H9 (cell line): ENCODE results near the gene ASB18. TPM values are rescaled to one million over a fixed set of nuclear protein-coding genes. Genes with fewer than 3 reads are reported as not detected.

Experiments used
- DNase-seq: peaks from one replicate; pipeline ENCODE4 v3.0.0-alpha.2; 2017
- H2AFZ ChIP-seq: one replicate; pipeline ENCODE4 v1.6.1; 2013; ENCODE audit warnings: mild to moderate bottlenecking, low read length, control low read depth, moderate library complexity
- H2AK5ac ChIP-seq: 2 replicates; pipeline ENCODE4 v1.6.1; 2013; ENCODE audit warnings: low read length, control low read depth, mixed read lengths; ENCODE audit not compliant: insufficient read length
- H2BK120ac ChIP-seq: one replicate; pipeline ENCODE4 v1.6.1; 2013; ENCODE audit warnings: low read depth, mild to moderate bottlenecking, low read length, control low read depth, inconsistent platforms; ENCODE audit not compliant: poor library complexity, severe bottlenecking
- H2BK12ac ChIP-seq: 2 replicates; pipeline ENCODE4 v1.6.1; 2013; ENCODE audit warnings: low read length, control low read depth, mixed read lengths, low read depth; ENCODE audit not compliant: insufficient read length
- H2BK15ac ChIP-seq: 2 replicates; pipeline ENCODE4 v1.6.1; 2013; ENCODE audit warnings: low read depth, low read length, control low read depth
- H2BK20ac ChIP-seq: one replicate; pipeline ENCODE4 v1.6.1; 2013; ENCODE audit warnings: low read depth, mild to moderate bottlenecking, low read length, control low read depth, inconsistent platforms; ENCODE audit not compliant: poor library complexity, severe bottlenecking
- H2BK5ac ChIP-seq: 2 replicates; pipeline ENCODE4 v1.6.1; 2013; ENCODE audit warnings: low read length, control low read depth, mixed read lengths; ENCODE audit not compliant: insufficient read length
- H3K14ac ChIP-seq: 2 replicates; pipeline ENCODE4 v1.6.1; 2013; ENCODE audit warnings: low read length, control low read depth; ENCODE audit not compliant: insufficient read depth
- H3K18ac ChIP-seq: 2 replicates; pipeline ENCODE4 v1.6.1; 2013; ENCODE audit warnings: low read depth, mild to moderate bottlenecking, mixed read lengths, low read length, control low read depth; ENCODE audit not compliant: insufficient read length
- H3K23ac ChIP-seq: 2 replicates; pipeline ENCODE4 v1.6.1; 2013; ENCODE audit warnings: low read length, control low read depth, mixed read lengths, low read depth; ENCODE audit not compliant: insufficient read length
- H3K23me2 ChIP-seq: 2 replicates; pipeline ENCODE4 v1.6.1; 2013; ENCODE audit warnings: low read depth, mild to moderate bottlenecking, mixed read lengths, low read length, control low read depth; ENCODE audit not compliant: insufficient read length, poor library complexity, severe bottlenecking
- H3K27ac ChIP-seq: 2 replicates; pipeline ENCODE4 v1.5.1; 2013; ENCODE audit warnings: low read length, control low read depth, mixed read lengths, low read depth; ENCODE audit not compliant: insufficient read length
- H3K27me3 ChIP-seq: 2 replicates; pipeline ENCODE4 v1.6.1; 2013; ENCODE audit warnings: low read length, control low read depth, inconsistent platforms; ENCODE audit not compliant: insufficient read depth
- H3K4ac ChIP-seq: 2 replicates; pipeline ENCODE4 v1.6.1; 2013; ENCODE audit warnings: low read depth, mild to moderate bottlenecking, control low read depth, inconsistent platforms, low read length, moderate library complexity
- H3K4me1 ChIP-seq: 2 replicates; pipeline ENCODE4 v1.6.1; 2013; ENCODE audit warnings: low read length, control low read depth, inconsistent platforms; ENCODE audit not compliant: insufficient read depth
- H3K4me2 ChIP-seq: 2 replicates; pipeline ENCODE4 v1.6.1; 2013; ENCODE audit warnings: low read length, control low read depth, mixed read lengths; ENCODE audit not compliant: insufficient read length, insufficient read depth
- H3K56ac ChIP-seq: 2 replicates; pipeline ENCODE4 v1.6.1; 2013; ENCODE audit warnings: low read depth, mild to moderate bottlenecking, mixed read lengths, low read length, control low read depth; ENCODE audit not compliant: insufficient read length
- H3K79me1 ChIP-seq: 2 replicates; pipeline ENCODE4 v1.6.1; 2013; ENCODE audit warnings: low read depth, mild to moderate bottlenecking, moderate library complexity, low read length, control low read depth, inconsistent platforms; ENCODE audit not compliant: insufficient read depth, poor library complexity, severe bottlenecking
- H3K79me2 ChIP-seq: 2 replicates; pipeline ENCODE4 v1.6.1; 2013; ENCODE audit warnings: low read length, control low read depth, inconsistent platforms; ENCODE audit not compliant: insufficient read depth
- H3K9ac ChIP-seq: 2 replicates; pipeline ENCODE4 v1.6.1; 2013; ENCODE audit warnings: low read length, control low read depth, mixed read lengths; ENCODE audit not compliant: insufficient read length; ENCODE audit errors: extremely low read depth
- H3K9me3 ChIP-seq: one replicate; pipeline ENCODE4 v1.6.1; 2013; ENCODE audit warnings: low read depth, low read length, inconsistent platforms; ENCODE audit not compliant: control insufficient read depth
- H3T11ph ChIP-seq: one replicate; pipeline ENCODE4 v1.6.1; 2013; ENCODE audit warnings: mild to moderate bottlenecking, low read length, control low read depth, inconsistent platforms
- H4K20me1 ChIP-seq: one replicate; pipeline ENCODE4 v1.6.1; 2013; ENCODE audit not compliant: control insufficient read depth, insufficient read length, insufficient read depth
- H4K5ac ChIP-seq: 2 replicates; pipeline ENCODE4 v1.6.1; 2013; ENCODE audit warnings: low read depth, mild to moderate bottlenecking, mixed read lengths, low read length, control low read depth; ENCODE audit not compliant: insufficient read length
- H4K8ac ChIP-seq: replicated peaks from 2 replicates; pipeline ENCODE4 v1.6.1; 2013; ENCODE audit warnings: low read length, control low read depth, mixed read lengths, low read depth; ENCODE audit not compliant: insufficient read length
- H4K91ac ChIP-seq: 2 replicates; pipeline ENCODE4 v1.6.1; 2013; ENCODE audit warnings: low read depth, mild to moderate bottlenecking, moderate library complexity, mixed read lengths, low read length, control low read depth; ENCODE audit not compliant: insufficient read length
- H3K27ac Mint-ChIP-seq, 3 experiments: 2 replicates in 2 of 3; 3 replicates in 1 of 3; pipeline ENCODE4 v1.8.0; 2020 to 2021; ENCODE audit warnings: mixed read lengths in 3 of 3, mild to moderate bottlenecking in 1 of 3, moderate library complexity in 1 of 3
- H3K27me3 Mint-ChIP-seq: 2 replicates; pipeline ENCODE4 v1.8.0; 2021; ENCODE audit warnings: low read depth, mild to moderate bottlenecking, moderate library complexity, mixed read lengths
- H3K36me3 Mint-ChIP-seq, 3 experiments: 2 replicates in 2 of 3; 3 replicates in 1 of 3; pipeline ENCODE4 v1.8.0; 2020 to 2021; ENCODE audit warnings: low read depth in 3 of 3, mixed read lengths in 3 of 3; ENCODE audit not compliant: insufficient read depth in 1 of 3
- H3K4me1 Mint-ChIP-seq, 2 experiments: 2 replicates each; pipeline ENCODE4 v1.8.0; 2020; ENCODE audit warnings: mixed read lengths in 2 of 2
- H3K4me3 Mint-ChIP-seq, 2 experiments: 2 replicates in 1 of 2; 3 replicates in 1 of 2; pipeline ENCODE4 v1.8.0; 2020 to 2021; ENCODE audit warnings: mild to moderate bottlenecking in 2 of 2, mixed read lengths in 2 of 2, moderate library complexity in 1 of 2
- H3K9me3 Mint-ChIP-seq, 2 experiments: 2 replicates in 1 of 2; 3 replicates in 1 of 2; pipeline ENCODE4 v1.8.0; 2020; ENCODE audit warnings: mild to moderate bottlenecking in 2 of 2, mixed read lengths in 2 of 2, moderate library complexity in 1 of 2
- WGBS: extraction: QIAGEN DNeasy Blood & Tissue Kit; methylation state at CpG from one replicate; pipeline ENCODE4 v1.1.7; 2013; ENCODE audit warnings: missing lambda C conversion rate, low lambda C conversion rate, mixed read lengths; ENCODE audit not compliant: insufficient read length; ENCODE audit errors: extremely low coverage; 5-methylcytosine and 5-hydroxymethylcytosine counted together
- total RNA-seq: library from RNA; stranded (reverse); gene quantifications from 2 replicates; pipeline ENCODE4 v1.2.1, GENCODE V29; 2021
- TF ChIP-seq, protein P1 (sequence below): fragments of 200-600 bp; sonication (generic); conservative IDR thresholded peaks from 3 replicates; pipeline ENCODE4 v1.8.0; 2021; ENCODE audit warnings: antibody characterized with exemption, mild to moderate bottlenecking

Gene ASB18
- total RNA-seq, 1 experiment from 2014 or later, result not detected

DNA sequence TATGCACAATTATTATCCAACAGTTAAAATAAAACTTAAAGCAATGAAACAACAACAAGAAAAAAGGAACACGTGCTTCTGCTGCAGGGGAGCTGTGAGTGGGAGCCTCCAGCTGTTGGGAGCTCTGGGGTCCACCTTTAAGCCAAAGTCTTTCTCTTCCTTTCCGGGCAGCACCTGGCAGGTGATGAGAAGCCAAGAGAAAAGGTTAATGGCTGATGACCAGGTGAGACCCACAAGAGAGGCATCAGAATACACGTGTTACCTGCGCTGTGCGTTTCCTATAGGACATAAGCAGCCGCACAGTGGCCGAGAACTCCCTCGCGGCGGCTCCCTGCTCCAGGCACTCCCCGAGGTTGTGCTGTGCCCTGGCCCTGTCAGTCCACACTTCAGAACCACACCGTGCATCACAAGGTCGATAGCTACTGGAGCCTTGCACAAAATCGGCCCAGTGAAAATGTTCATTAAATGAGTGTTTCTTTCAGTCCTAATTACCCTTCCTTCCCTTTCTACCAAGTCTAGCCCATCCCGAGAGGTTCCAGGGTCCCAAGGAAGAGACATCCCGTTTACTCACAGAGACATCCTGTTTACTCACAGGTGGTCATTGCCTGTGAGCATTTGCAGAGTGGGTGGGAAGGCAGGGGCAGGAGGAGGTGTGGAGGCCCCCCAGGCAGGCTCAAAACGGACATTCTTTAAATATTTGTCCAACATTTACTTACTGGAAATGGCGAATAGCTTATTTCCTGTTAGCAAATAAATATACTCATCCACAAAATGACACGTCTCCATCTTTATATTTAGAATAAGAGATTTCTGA, 44.9 kb upstream of the ASB18 start:
- Histone ChIP-seq H3K14ac (no peak overlapping the region), H4K5ac (no peak overlapping the region), H2BK12ac (no peak overlapping the region), H2BK5ac (no peak overlapping the region), H3K79me2 (no peaks in the 10 kb centered on the region), H2BK20ac (no peak overlapping the region), H3K18ac (no peak overlapping the region), H2AK5ac (no peak overlapping the region), H3T11ph (no peak overlapping the region), H2BK120ac (no peak overlapping the region), H3K56ac (no peak overlapping the region), H3K9ac (no peak overlapping the region), H2AFZ (no peak overlapping the region), H2BK15ac (no peak overlapping the region), H3K23me2 (no peaks in the 10 kb centered on the region), H3K79me1 (no peaks in the 10 kb centered on the region), H3K4me2 (no peak overlapping the region), H3K4ac (no peak overlapping the region), H3K27ac (no peak overlapping the region), H3K27me3 (no peaks in the 10 kb centered on the region), H4K20me1 (no peaks in the 10 kb centered on the region), H4K91ac (no peak overlapping the region), H3K9me3 (no peaks in the 10 kb centered on the region), H4K8ac (no peak overlapping the region), H3K23ac (no peak overlapping the region), H3K4me1 (peaks cover 10% of the 10 kb centered on the region; the same call in 1 of the 2 replicates)
- Mint-ChIP-seq H3K27me3 (peaks cover 9% of the 10 kb centered on the region), H3K4me3 (no peak overlapping the region), H3K9me3 (no peaks in the 10 kb centered on the region; a peak in 1 of 5 replicates), H3K27ac (no peak overlapping the region; a peak in 1 of 7 replicates), H3K36me3 (no peaks in the 10 kb centered on the region), H3K4me1 (peaks cover 17 to 19% of the 10 kb centered on the region in 2 experiments)
- TF ChIP-seq, protein P1, sequence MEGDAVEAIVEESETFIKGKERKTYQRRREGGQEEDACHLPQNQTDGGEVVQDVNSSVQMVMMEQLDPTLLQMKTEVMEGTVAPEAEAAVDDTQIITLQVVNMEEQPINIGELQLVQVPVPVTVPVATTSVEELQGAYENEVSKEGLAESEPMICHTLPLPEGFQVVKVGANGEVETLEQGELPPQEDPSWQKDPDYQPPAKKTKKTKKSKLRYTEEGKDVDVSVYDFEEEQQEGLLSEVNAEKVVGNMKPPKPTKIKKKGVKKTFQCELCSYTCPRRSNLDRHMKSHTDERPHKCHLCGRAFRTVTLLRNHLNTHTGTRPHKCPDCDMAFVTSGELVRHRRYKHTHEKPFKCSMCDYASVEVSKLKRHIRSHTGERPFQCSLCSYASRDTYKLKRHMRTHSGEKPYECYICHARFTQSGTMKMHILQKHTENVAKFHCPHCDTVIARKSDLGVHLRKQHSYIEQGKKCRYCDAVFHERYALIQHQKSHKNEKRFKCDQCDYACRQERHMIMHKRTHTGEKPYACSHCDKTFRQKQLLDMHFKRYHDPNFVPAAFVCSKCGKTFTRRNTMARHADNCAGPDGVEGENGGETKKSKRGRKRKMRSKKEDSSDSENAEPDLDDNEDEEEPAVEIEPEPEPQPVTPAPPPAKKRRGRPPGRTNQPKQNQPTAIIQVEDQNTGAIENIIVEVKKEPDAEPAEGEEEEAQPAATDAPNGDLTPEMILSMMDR, result no peak
- no peak for DNase-seq
- no CpG with 5 or more reads among the region's 19 CpGs for WGBS
